OCI-LY3 (cell line): ENCODE measurements around the gene CDK7.

ENCODE experiments used
- CTCF ChIP-seq: fragments of 200-600, 300-600 bp; sonication (generic); IDR thresholded peaks from 2 replicates; pipeline ENCODE4 v1.5.1; 2014; ENCODE audit warnings: antibody characterized with exemption, low read length, low read depth
- EZH2phosphoT487 ChIP-seq: fragments of 200-600 bp; shearing (Covaris generic); IDR thresholded peaks from 2 replicates; pipeline ENCODE4 v1.6.1; 2018; ENCODE audit warnings: antibody characterized with exemption, mixed run types, low read depth

DNA sequence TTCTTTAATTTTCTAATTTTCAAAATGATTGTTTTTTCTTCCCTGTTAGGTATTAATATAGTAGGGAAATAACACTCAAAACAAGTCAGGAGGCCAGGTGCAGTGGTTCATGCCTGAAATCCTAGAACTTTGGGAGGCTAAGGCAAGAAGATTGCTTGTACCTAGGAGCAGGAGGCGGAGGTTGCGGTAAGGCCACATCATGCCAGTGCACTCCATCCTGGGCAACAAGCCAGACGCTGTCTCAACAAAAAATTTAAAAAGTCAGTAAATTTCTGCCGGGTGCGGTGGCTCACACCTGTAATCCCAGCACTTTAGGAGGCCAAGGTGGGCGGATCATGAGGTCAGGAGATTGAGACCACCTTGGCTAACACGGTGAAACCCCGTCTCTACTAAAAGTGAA lies 10.2 kb upstream of the CDK7 start:
- TF ChIP-seq CTCF, result no peak
- no peak for TF ChIP-seq EZH2phosphoT487
